Measurements from ENCODE around the gene GATA1. TPM values are rescaled to one million over a fixed set of nuclear protein-coding genes. Genes with fewer than 3 reads are reported as not detected.

The GATA1 gene
- total RNA-seq, 2 donors from 2014 or later = not detected

- no peaks in the 10 kb centered on the region for H3K9me3 Mint-ChIP-seq
- no peak for ATAC-seq (replicated peaks)
- H3K36me3 Mint-ChIP-seq (ENCODE audit: low read depth) = no peaks in the 10 kb centered on the region
- H3K4me1 Mint-ChIP-seq = peaks cover 8% of the 10 kb centered on the region
- no peak overlapping the region for H3K27ac Mint-ChIP-seq
- peak overlapping the region; percentile 85 for H3K4me3 Mint-ChIP-seq
- H3K27me3 Mint-ChIP-seq = peaks cover 3% of the 10 kb centered on the region
Measured at GRCh38 chrX:48833542-48834138, 47.2 kb downstream of the GATA1 start.

GRCh38 chrX:48834383-48834709 lies 48.0 kb downstream of the GATA1 start:
- Mint-ChIP-seq H3K27me3 (peaks cover 3% of the 10 kb centered on the region), H3K4me3 (peak overlapping the region; percentile 85), H3K9me3 (no peaks in the 10 kb centered on the region), H3K36me3 (ENCODE audit: low read depth) (no peaks in the 10 kb centered on the region), H3K4me1 (peaks cover 8% of the 10 kb centered on the region), H3K27ac (no peak overlapping the region)
- ATAC-seq (replicated peaks) = peak; percentile 47

GRCh38 chrX:48835524-48836329 lies 49.3 kb downstream of the GATA1 start, which contains the start of gene PCSK1N:
TSS of gene PCSK1N (minus strand) at chrX:48835610. CDS start at chrX:48835532, 78 bp downstream.
- peak within 1 kb of the TSS; percentile 85 for H3K4me3 Mint-ChIP-seq

GRCh38 chrX:48839686-48840085 lies 53.3 kb downstream of the GATA1 start:
- H3K27ac Mint-ChIP-seq = no peak overlapping the region
- H3K27me3 Mint-ChIP-seq = no peaks in the 10 kb centered on the region
- no peaks in the 10 kb centered on the region for H3K9me3 Mint-ChIP-seq
- peaks cover 2% of the 10 kb centered on the region for H3K4me1 Mint-ChIP-seq
- no peaks in the 10 kb centered on the region for H3K36me3 Mint-ChIP-seq (ENCODE audit: low read depth)
- ATAC-seq (replicated peaks) = no peak
- no peak overlapping the region for H3K4me3 Mint-ChIP-seq

More at GRCh38 chrX:48835524-48836329, 49.3 kb downstream of the GATA1 start, which contains the start of gene PCSK1N:
- Mint-ChIP-seq H3K36me3 (ENCODE audit: low read depth) (no peaks in the 10 kb centered on the region), H3K27ac (no peak within 1 kb of the TSS), H3K9me3 (no peaks in the 10 kb centered on the region), H3K4me1 (peaks cover 8% of the 10 kb centered on the region), H3K27me3 (peaks cover under 1% of the 10 kb centered on the region)
- ATAC-seq (replicated peaks) = peak; percentile 59

Other genes starting within 250 kb of the GATA1 start
- gene TBC1D25, start 246.9 kb upstream of the GATA1 start, total RNA-seq = 10 to 100 TPM; 19.4 to 25.4 TPM
- 100 to 1,000 TPM; 176 to 335 TPM for gene RBM3, start 212.1 kb upstream of the GATA1 start, total RNA-seq
- 10 to 100 TPM; 45.6 to 74.0 TPM for gene WDR13, start 189.1 kb upstream of the GATA1 start, total RNA-seq
- 100 to 1,000 TPM in 1 of 2 donors, 10 to 100 TPM in 1; 96.8 to 102 TPM for gene WAS, start 102.8 kb upstream of the GATA1 start, total RNA-seq
- gene SUV39H1, start 89.9 kb upstream of the GATA1 start, total RNA-seq = 10 to 100 TPM; 24.2 to 30.5 TPM
- not detected for gene GLOD5, start 24.8 kb upstream of the GATA1 start, total RNA-seq
- 100 to 1,000 TPM in 1 of 2 donors, 10 to 100 TPM in 1; 62.0 to 121 TPM for gene HDAC6, start 15.5 kb downstream of the GATA1 start, total RNA-seq
- gene ERAS, start 39.9 kb downstream of the GATA1 start, total RNA-seq = under 1 TPM in 1 of 2 donors, not detected in 1; 0.26 TPM
- 1 to 10 TPM; 3.7 to 4.7 TPM for gene PCSK1N, start 49.0 kb downstream of the GATA1 start, total RNA-seq
- gene TIMM17B, start 111.2 kb downstream of the GATA1 start, total RNA-seq = 10 to 100 TPM; 54.4 to 66.3 TPM
- gene PQBP1, start 111.3 kb downstream of the GATA1 start, total RNA-seq = 10 to 100 TPM; 62.6 to 95.7 TPM
- 10 to 100 TPM; 24.6 to 32.8 TPM for gene SLC35A2, start 125.1 kb downstream of the GATA1 start, total RNA-seq
- gene PIM2, start 132.4 kb downstream of the GATA1 start, total RNA-seq = 100 to 1,000 TPM; 350 to 648 TPM
- gene OTUD5, start 171.0 kb downstream of the GATA1 start, total RNA-seq = 100 to 1,000 TPM in 1 of 2 donors, 10 to 100 TPM in 1; 67.1 to 111 TPM
- gene KCND1, start 185.3 kb downstream of the GATA1 start, total RNA-seq = 10 to 100 TPM in 1 of 2 donors, 1 to 10 TPM in 1; 7.2 to 16.8 TPM
- gene GRIPAP1, start 215.7 kb downstream of the GATA1 start, total RNA-seq = 100 to 1,000 TPM in 1 of 2 donors, 10 to 100 TPM in 1; 88.0 to 126 TPM

Measured in activated T-helper 17 cell treated with anti-CD3 and anti-CD28 coated beads, Interleukin-2, amount 50 U/mL, for 72 hours (primary cell).